Measurements from ENCODE around the gene EHMT2. TPM values are rescaled to one million over a fixed set of nuclear protein-coding genes. Genes with fewer than 3 reads are reported as not detected.

Gene EHMT2
- polyA plus RNA-seq, 3 donors: 9.9 to 52.8 (median 16.0) TPM

DNA sequence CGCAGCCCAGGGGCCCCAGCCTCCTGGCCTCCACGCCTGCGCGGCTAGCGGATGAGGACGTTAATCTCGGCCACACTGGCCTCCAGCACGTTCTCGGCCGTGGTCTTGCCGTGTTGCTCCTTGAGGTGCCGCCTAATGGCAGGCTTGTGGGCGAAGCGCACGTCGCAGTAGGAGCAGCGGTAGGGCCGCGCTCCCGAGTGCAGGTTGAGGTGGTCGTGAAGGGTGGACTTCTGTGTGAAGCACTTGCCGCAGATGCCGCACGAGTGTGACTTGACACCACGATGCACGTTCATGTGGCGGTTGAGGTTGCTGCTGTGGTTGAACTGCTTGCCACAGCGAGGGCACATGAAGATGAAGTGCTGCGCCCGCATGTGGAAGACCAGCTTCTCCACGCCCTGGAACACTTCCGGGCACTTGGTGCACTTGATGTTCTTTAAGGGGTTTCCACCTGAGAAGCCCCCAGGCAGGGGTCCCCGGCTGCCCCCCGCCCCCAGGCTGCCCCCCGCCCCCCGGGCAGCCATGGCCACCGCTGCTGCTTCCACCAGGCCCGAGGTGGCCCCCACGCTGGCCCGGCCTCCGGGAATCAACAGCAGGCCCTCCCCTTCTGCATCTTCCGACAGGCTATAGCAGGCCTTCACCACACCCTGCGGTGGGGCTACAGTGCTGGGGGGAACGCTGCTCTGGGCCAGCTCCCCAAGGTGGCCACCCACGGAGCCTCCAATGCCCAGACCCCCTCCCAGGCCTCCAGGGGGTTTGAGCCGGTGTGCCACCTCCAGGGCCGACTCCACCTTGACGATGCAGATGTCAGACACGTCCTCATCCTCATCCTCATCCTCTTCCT lies 2.6 kb upstream of the EHMT2 start:
- 68% methylated on average over 34 of the region's 49 CpGs for WGBS (ENCODE audit: insufficient coverage)
- Histone ChIP-seq H3K79me2 (ENCODE audit: insufficient read depth, low read length) (peaks cover 17% of the 10 kb centered on the region), H3K9me3 (replicated peaks in 1 of 2; ENCODE audit: control insufficient read depth in 1 of 2, insufficient read depth in 1 of 2, low read length in 2 of 2) (no peaks in the 10 kb centered on the region), H4K20me1 (ENCODE audit: insufficient read depth, low read length) (no peaks in the 10 kb centered on the region), H3K27me3 (ENCODE audit: control insufficient read depth in 2 of 2, insufficient read depth in 2 of 2, low read length in 2 of 2) (no peaks in the 10 kb centered on the region), H3K4me3 (replicated peaks in 1 of 3; ENCODE audit: low read depth in 2 of 3, low read length in 3 of 3) (no peak overlapping the region), H3K4me1 (ENCODE audit: control insufficient read depth in 1 of 2, insufficient read depth in 2 of 2, low read length in 2 of 2) (peaks cover 44 to 62% of the 10 kb centered on the region in 2 donors), H3K27ac (ENCODE audit: low read depth in 1 of 2, low read length in 2 of 2) (no peak overlapping the region), H3K4me2 (replicated peaks; ENCODE audit: extremely low read depth, low read length, poor library complexity, severe bottlenecking) (no peak overlapping the region), H3K9ac (ENCODE audit: insufficient read depth, low read length, poor library complexity, severe bottlenecking) (no peak overlapping the region), H2AFZ (ENCODE audit: insufficient read depth, low read depth, low read length, poor library complexity, severe bottlenecking) (no peak overlapping the region), H3K36me3 (replicated peaks in 1 of 2; ENCODE audit: control insufficient read depth in 1 of 2, insufficient read depth in 2 of 2, low read length in 2 of 2) (peaks cover 0 to 9% of the 10 kb centered on the region in 2 donors)
- peaks cover 47% of the 10 kb centered on the region for H3K4me1 Mint-ChIP-seq
- H3K36me3 Mint-ChIP-seq: peaks cover 3% of the 10 kb centered on the region in 2 donors
- DNase-seq: no peak
- intact Hi-C loops (cut with micrococcal nuclease): loop anchor here (5.0 kb wide), 3 partner anchors 38 to 57 kb away; partner anchors contain the start of genes NELFE (in 1 of the 2), NEU1 (in 1 of the 2) and SKIC2 (in 1 of the 2)
- no peak overlapping the region for H3K4me3 Mint-ChIP-seq
- no peak overlapping the region for H3K27ac Mint-ChIP-seq
- peaks cover 4 to 18% (median 7%) of the 10 kb centered on the region in 3 donors for H3K27me3 Mint-ChIP-seq (ENCODE audit: low read depth in 3 of 3)
- TF ChIP-seq, protein P1, sequence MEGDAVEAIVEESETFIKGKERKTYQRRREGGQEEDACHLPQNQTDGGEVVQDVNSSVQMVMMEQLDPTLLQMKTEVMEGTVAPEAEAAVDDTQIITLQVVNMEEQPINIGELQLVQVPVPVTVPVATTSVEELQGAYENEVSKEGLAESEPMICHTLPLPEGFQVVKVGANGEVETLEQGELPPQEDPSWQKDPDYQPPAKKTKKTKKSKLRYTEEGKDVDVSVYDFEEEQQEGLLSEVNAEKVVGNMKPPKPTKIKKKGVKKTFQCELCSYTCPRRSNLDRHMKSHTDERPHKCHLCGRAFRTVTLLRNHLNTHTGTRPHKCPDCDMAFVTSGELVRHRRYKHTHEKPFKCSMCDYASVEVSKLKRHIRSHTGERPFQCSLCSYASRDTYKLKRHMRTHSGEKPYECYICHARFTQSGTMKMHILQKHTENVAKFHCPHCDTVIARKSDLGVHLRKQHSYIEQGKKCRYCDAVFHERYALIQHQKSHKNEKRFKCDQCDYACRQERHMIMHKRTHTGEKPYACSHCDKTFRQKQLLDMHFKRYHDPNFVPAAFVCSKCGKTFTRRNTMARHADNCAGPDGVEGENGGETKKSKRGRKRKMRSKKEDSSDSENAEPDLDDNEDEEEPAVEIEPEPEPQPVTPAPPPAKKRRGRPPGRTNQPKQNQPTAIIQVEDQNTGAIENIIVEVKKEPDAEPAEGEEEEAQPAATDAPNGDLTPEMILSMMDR (IDR thresholded peaks at IDR 0.05): no peak
- H3K9me3 Mint-ChIP-seq: no peaks in the 10 kb centered on the region

- DNase-seq: no peak
- Histone ChIP-seq H3K4me2 (replicated peaks; ENCODE audit: extremely low read depth, low read length, poor library complexity, severe bottlenecking) (peak overlapping the region; percentile 82), H3K4me1 (ENCODE audit: control insufficient read depth in 1 of 2, insufficient read depth in 2 of 2, low read length in 2 of 2) (peaks cover 44 to 62% of the 10 kb centered on the region in 2 donors), H3K36me3 (replicated peaks in 1 of 2; ENCODE audit: control insufficient read depth in 1 of 2, insufficient read depth in 2 of 2, low read length in 2 of 2) (peaks cover 4 to 13% of the 10 kb centered on the region in 2 donors), H3K27me3 (ENCODE audit: control insufficient read depth in 2 of 2, insufficient read depth in 2 of 2, low read length in 2 of 2) (no peaks in the 10 kb centered on the region), H3K4me3 (replicated peaks in 1 of 3; ENCODE audit: low read depth in 2 of 3, low read length in 3 of 3) (no peak overlapping the region), H3K27ac (ENCODE audit: low read depth in 1 of 2, low read length in 2 of 2) (no peak overlapping the region), H4K20me1 (ENCODE audit: insufficient read depth, low read length) (no peaks in the 10 kb centered on the region), H2AFZ (ENCODE audit: insufficient read depth, low read depth, low read length, poor library complexity, severe bottlenecking) (no peak overlapping the region), H3K79me2 (ENCODE audit: insufficient read depth, low read length) (peaks cover 17% of the 10 kb centered on the region), H3K9ac (ENCODE audit: insufficient read depth, low read length, poor library complexity, severe bottlenecking) (no peak overlapping the region), H3K9me3 (replicated peaks in 1 of 2; ENCODE audit: control insufficient read depth in 1 of 2, insufficient read depth in 1 of 2, low read length in 2 of 2) (no peaks in the 10 kb centered on the region)
- H3K27me3 Mint-ChIP-seq (ENCODE audit: low read depth in 3 of 3): peaks cover 4 to 11% (median 7%) of the 10 kb centered on the region in 3 donors
- H3K9me3 Mint-ChIP-seq: no peaks in the 10 kb centered on the region
- TF ChIP-seq, protein P1 (IDR thresholded peaks at IDR 0.05): no peak
- WGBS (ENCODE audit: insufficient coverage): 6% methylated on average over 5 of the region's 5 CpGs
- peaks cover 47% of the 10 kb centered on the region for H3K4me1 Mint-ChIP-seq
- intact Hi-C loops (cut with micrococcal nuclease): loop anchor here (5.0 kb wide), 3 partner anchors 37 to 58 kb away; partner anchors contain the start of genes NELFE (in 1 of the 2), NEU1 (in 1 of the 2) and SKIC2 (in 1 of the 2)
- peak overlapping the region in 3 of 7 donors; percentile 19 to 49 (median 42) for H3K27ac Mint-ChIP-seq
- peaks cover 5 to 7% of the 10 kb centered on the region in 2 donors for H3K36me3 Mint-ChIP-seq
- no peak overlapping the region for H3K4me3 Mint-ChIP-seq
Measured at GRCh38 chr6:31899215-31899614, 1.7 kb upstream of the EHMT2 start.

All from CD14-positive monocyte (primary cell).